Activated gamma-delta T cell treated with anti-CD3 and anti-CD28 coated beads, Interleukin-2, amount 50 U/mL, for 16 hours (primary cell): ENCODE data around the gene CARF.

Source experiments
- DNase-seq: peaks from one replicate; pipeline ENCODE4 v3.0.0-alpha.2; 2020; ENCODE audit warnings: low read depth

The CARF gene

GRCh38 chr2:203018181-203018580 is 106.1 kb downstream of the CARF start:
- no peak for DNase-seq

- DNase-seq = no peak
Observed at GRCh38 chr2:203019142-203019541, 107.1 kb downstream of the CARF start.

GRCh38 chr2:203021991-203022390 is 109.9 kb downstream of the CARF start:
- no peak for DNase-seq

GRCh38 chr2:203022751-203023150 is 110.7 kb downstream of the CARF start:
- no peak for DNase-seq

- no peak for DNase-seq
Observed at GRCh38 chr2:203025592-203025991, 113.5 kb downstream of the CARF start.

GRCh38 chr2:203030545-203030944 is 118.5 kb downstream of the CARF start:
- DNase-seq = no peak

- no peak for DNase-seq
Observed at GRCh38 chr2:203030991-203031390, 118.9 kb downstream of the CARF start.

GRCh38 chr2:203033395-203033794 is 121.3 kb downstream of the CARF start:
- DNase-seq = no peak

GRCh38 chr2:203035879-203036470 is 123.9 kb downstream of the CARF start:
- DNase-seq = no peak
